ACC112 (cell line): ENCODE results near the gene ATG7.

Experiments
- H2AFZ ChIP-seq: fragments of 200-600 bp; sonication (generic); one replicate; pipeline ENCODE4 v1.6.0; 2017; ENCODE audit warnings: antibody characterized with exemption, low read length; ENCODE audit not compliant: unreplicated experiment
- H3K27ac ChIP-seq: fragments of 200-600 bp; sonication (generic); 2 replicates; pipeline ENCODE4 v1.5.1; 2014; ENCODE audit warnings: low read depth, mild to moderate bottlenecking, antibody characterized with exemption, low read length, moderate library complexity
- H3K27me3 ChIP-seq: fragments of 200-600 bp; sonication (generic); 2 replicates; pipeline ENCODE4 v1.6.1; 2014; ENCODE audit warnings: mild to moderate bottlenecking, antibody characterized with exemption, low read length, moderate library complexity, mixed read lengths; ENCODE audit not compliant: insufficient read depth
- H3K36me3 ChIP-seq: fragments of 200-600 bp; sonication (generic); 2 replicates; pipeline ENCODE4 v1.6.1; 2016; ENCODE audit warnings: mild to moderate bottlenecking, antibody characterized with exemption, low read length, moderate library complexity, mixed read lengths; ENCODE audit not compliant: insufficient read depth
- H3K4me1 ChIP-seq: fragments of 200-600 bp; sonication (generic); one replicate; pipeline ENCODE4 v1.6.1; 2016; ENCODE audit warnings: low read length, mixed read lengths; ENCODE audit not compliant: insufficient read depth, unreplicated experiment, control insufficient read depth
- H3K4me3 ChIP-seq: fragments of 200-600 bp; sonication (generic); 2 replicates; pipeline ENCODE4 v1.5.1; 2014; ENCODE audit warnings: mild to moderate bottlenecking, low read depth, low read length
- H3K79me2 ChIP-seq: fragments of 200-600 bp; sonication (generic); one replicate; pipeline ENCODE4 v1.6.0; 2016; ENCODE audit warnings: low read length; ENCODE audit not compliant: control insufficient read depth, unreplicated experiment, insufficient read depth

The ATG7 gene

GRCh38 chr3:11574981-11575669 lies 302.9 kb downstream of the ATG7 start:
- H3K36me3 ChIP-seq: peaks cover 4% of the 10 kb centered on the region; the same call in 1 of the 2 replicates

GRCh38 chr3:11575677-11576076 lies 303.5 kb downstream of the ATG7 start:
- Histone ChIP-seq H3K79me2 (peaks cover 79% of the 10 kb centered on the region), H3K36me3 (peaks cover 10% of the 10 kb centered on the region; the same call in 1 of the 2 replicates), H3K27me3 (no peaks in the 10 kb centered on the region), H3K4me1 (peaks cover 9% of the 10 kb centered on the region), H3K4me3 (no peak overlapping the region), H3K27ac (no peak overlapping the region), H2AFZ (no peak overlapping the region)

More at GRCh38 chr3:11574981-11575669, 302.9 kb downstream of the ATG7 start:
- Histone ChIP-seq H2AFZ (no peak overlapping the region), H3K27me3 (no peaks in the 10 kb centered on the region), H3K4me3 (no peak overlapping the region), H3K27ac (no peak overlapping the region), H3K4me1 (peaks cover 14% of the 10 kb centered on the region), H3K79me2 (peaks cover 79% of the 10 kb centered on the region)

- Histone ChIP-seq H2AFZ (no peak overlapping the region), H3K79me2 (peaks cover 79% of the 10 kb centered on the region), H3K4me3 (no peak overlapping the region), H3K4me1 (peaks cover 6% of the 10 kb centered on the region), H3K27me3 (no peaks in the 10 kb centered on the region), H3K36me3 (peaks cover 11% of the 10 kb centered on the region; the same call in 1 of the 2 replicates), H3K27ac (no peak overlapping the region)
Observed at GRCh38 chr3:11576453-11576852, 304.3 kb downstream of the ATG7 start.

GRCh38 chr3:11578169-11578568 lies 306.0 kb downstream of the ATG7 start:
- H3K4me1 ChIP-seq: peaks cover 22% of the 10 kb centered on the region
- H3K27me3 ChIP-seq: no peaks in the 10 kb centered on the region
- H3K36me3 ChIP-seq: peaks cover 11% of the 10 kb centered on the region; the same call in 1 of the 2 replicates
- peaks cover 84% of the 10 kb centered on the region for H3K79me2 ChIP-seq
- H3K4me3 ChIP-seq: no peak overlapping the region
- H2AFZ ChIP-seq: no peak overlapping the region
- H3K27ac ChIP-seq: no peak overlapping the region

- Histone ChIP-seq H3K79me2 (peaks cover 88% of the 10 kb centered on the region), H3K27me3 (no peaks in the 10 kb centered on the region), H3K4me1 (peaks cover 39% of the 10 kb centered on the region), H3K36me3 (peaks cover 11% of the 10 kb centered on the region; the same call in 1 of the 2 replicates), H3K27ac (no peak overlapping the region), H3K4me3 (no peak overlapping the region), H2AFZ (no peak overlapping the region)
Observed at GRCh38 chr3:11580645-11581044, 308.4 kb downstream of the ATG7 start.

GRCh38 chr3:11581237-11582190 lies 309.3 kb downstream of the ATG7 start:
- Histone ChIP-seq H3K79me2 (peaks cover 91% of the 10 kb centered on the region), H2AFZ (no peak overlapping the region), H3K27me3 (no peaks in the 10 kb centered on the region), H3K4me3 (peak overlapping the region; percentile 78), H3K4me1 (peaks cover 44% of the 10 kb centered on the region), H3K27ac (peak overlapping the region; percentile 86), H3K36me3 (peaks cover 11% of the 10 kb centered on the region; the same call in 1 of the 2 replicates)

- H3K4me3 ChIP-seq: peak overlapping the region; percentile 78
- no peak overlapping the region for H2AFZ ChIP-seq
- peak overlapping the region; percentile 86 for H3K27ac ChIP-seq
- H3K36me3 ChIP-seq: peaks cover 11% of the 10 kb centered on the region; the same call in 1 of the 2 replicates
- H3K79me2 ChIP-seq: peaks cover 93% of the 10 kb centered on the region
- H3K27me3 ChIP-seq: no peaks in the 10 kb centered on the region
- H3K4me1 ChIP-seq: peaks cover 44% of the 10 kb centered on the region
Observed at GRCh38 chr3:11582191-11582968, 310.2 kb downstream of the ATG7 start.

- H3K27ac ChIP-seq: peak overlapping the region; percentile 86
- peaks cover 11% of the 10 kb centered on the region; the same call in 1 of the 2 replicates for H3K36me3 ChIP-seq
- H3K4me1 ChIP-seq: peaks cover 44% of the 10 kb centered on the region
- H3K79me2 ChIP-seq: peaks cover 93% of the 10 kb centered on the region
- H3K4me3 ChIP-seq: peak overlapping the region; percentile 78; the same call in 1 of the 2 replicates
- H3K27me3 ChIP-seq: no peaks in the 10 kb centered on the region
- no peak overlapping the region for H2AFZ ChIP-seq
Observed at GRCh38 chr3:11583235-11583634, 311.0 kb downstream of the ATG7 start.

- Histone ChIP-seq H3K27ac (peak overlapping the region; percentile 86), H3K4me1 (peaks cover 44% of the 10 kb centered on the region)
Observed at GRCh38 chr3:11583638-11584046, 311.4 kb downstream of the ATG7 start.

GRCh38 chr3:11584570-11584969 lies 312.4 kb downstream of the ATG7 start:
- no peak overlapping the region for H2AFZ ChIP-seq
- H3K36me3 ChIP-seq: peaks cover 11% of the 10 kb centered on the region; the same call in 1 of the 2 replicates
- H3K27me3 ChIP-seq: no peaks in the 10 kb centered on the region
- peaks cover 97% of the 10 kb centered on the region for H3K79me2 ChIP-seq
- H3K4me3 ChIP-seq: no peak overlapping the region
- peaks cover 44% of the 10 kb centered on the region for H3K4me1 ChIP-seq
- no peak overlapping the region for H3K27ac ChIP-seq

More at GRCh38 chr3:11583638-11584046, 311.4 kb downstream of the ATG7 start:
- no peak overlapping the region for H3K4me3 ChIP-seq
- H3K27me3 ChIP-seq: no peaks in the 10 kb centered on the region
- H2AFZ ChIP-seq: no peak overlapping the region
- H3K79me2 ChIP-seq: peaks cover 96% of the 10 kb centered on the region
- peaks cover 11% of the 10 kb centered on the region; the same call in 1 of the 2 replicates for H3K36me3 ChIP-seq
